GM21381 (cell line): ENCODE data around the gene PCAT6.
A peak's percentile ranks its signal among the peaks of the same experiment; 100 is the strongest.

Experiments
- ATAC-seq: cut with Tn5 transposase; IDR thresholded peaks from one replicate; pipeline ENCODE4 v1.9.1; 2021; ENCODE audit warnings: mild to moderate bottlenecking, moderate library complexity; ENCODE audit not compliant: unreplicated experiment

PCAT6 gene

DNA sequence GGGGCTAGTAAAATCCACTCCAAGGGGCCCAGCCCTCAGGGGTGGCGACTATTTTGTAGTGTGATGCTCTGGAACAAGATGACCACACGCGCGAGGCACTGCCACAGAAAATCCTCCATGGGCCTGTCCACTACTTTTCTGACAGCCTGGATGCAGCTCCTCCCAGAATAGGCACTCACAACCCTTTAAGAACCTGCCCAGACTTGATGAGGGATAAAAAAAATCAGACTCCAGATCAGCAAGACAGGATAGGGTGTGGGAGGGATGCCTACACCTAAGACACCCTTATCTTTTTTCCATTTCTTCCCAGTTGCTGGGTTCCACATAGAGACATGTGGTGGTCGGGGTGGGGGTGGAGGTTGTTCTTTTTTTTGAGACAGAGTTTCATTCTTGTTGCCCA, 33.5 kb downstream of the PCAT6 start:
- no peak for ATAC-seq

DNA sequence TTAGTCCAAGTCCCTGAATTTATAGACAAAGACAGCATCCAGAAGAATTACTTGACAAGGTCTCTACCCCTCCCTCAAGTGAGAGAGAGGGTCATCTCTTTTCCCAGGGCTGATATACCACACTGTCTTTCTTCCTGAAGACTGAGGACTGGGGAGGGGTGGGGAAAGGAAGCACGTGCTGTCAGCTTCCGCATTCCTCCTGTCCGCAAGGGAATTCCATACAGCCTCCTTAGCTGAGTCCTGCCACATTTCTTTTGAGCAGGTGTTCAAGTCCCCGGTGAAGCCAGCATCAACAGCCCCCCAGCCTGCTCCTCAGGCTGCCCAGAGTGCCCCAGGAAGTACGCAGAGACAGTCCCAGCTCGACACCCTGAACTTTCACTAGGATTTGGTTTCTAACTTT, 34.2 kb downstream of the PCAT6 start:
- no peak for ATAC-seq

DNA sequence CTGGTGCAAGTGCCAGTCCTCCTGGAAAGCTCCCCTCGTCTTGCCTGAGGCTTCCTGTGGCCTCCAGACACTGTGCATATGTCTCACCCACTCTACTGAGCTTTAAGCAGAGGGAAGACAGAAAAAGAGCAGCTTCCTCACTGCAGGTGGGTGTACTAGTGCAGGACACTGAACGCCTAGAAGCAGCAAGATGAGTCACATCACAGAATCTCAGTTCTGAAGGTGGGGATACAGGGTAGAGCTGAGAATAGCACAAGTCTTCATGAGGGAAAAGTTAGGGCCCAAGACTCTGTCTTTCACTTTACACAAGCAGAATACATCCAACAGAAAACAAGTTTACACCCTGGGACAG, 37.4 kb downstream of the PCAT6 start:
- no peak for ATAC-seq

DNA sequence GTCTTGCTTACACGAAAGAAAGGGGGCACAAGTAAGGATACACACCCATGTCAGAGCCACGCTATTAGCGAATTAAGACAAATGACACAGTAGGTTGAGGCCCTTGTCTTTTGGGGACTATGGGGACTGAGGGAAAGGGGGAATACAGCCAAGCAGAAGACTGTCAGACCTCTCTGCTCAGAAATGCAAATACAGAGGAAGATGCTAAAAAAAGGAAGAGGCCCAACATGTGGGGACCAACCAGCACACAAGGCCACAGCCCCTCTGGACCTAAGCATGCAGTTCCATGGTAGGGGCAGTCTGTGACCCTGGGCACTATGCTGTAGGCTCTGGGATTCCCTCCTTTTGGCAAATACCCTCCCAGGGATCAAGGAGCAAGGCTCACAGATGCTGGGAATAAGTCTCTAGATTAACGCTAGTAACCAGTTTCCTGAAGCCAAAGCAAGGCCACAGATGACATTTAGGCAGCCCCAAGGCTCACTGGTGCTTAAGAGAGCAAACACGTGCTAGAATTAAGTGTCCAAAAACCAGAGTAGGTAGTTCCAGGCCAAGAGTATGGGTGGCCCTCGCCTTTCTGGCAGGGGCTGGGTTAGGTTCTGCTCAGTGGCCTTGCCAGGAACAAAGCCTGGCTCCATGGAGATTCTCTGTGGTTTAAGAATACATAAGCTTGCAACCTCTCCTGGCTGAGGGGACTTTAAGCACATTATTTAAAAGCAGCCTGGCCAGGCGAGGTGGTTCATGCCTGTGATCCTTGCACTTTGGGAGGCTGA, 40.0 kb downstream of the PCAT6 start:
- no peak for ATAC-seq

DNA sequence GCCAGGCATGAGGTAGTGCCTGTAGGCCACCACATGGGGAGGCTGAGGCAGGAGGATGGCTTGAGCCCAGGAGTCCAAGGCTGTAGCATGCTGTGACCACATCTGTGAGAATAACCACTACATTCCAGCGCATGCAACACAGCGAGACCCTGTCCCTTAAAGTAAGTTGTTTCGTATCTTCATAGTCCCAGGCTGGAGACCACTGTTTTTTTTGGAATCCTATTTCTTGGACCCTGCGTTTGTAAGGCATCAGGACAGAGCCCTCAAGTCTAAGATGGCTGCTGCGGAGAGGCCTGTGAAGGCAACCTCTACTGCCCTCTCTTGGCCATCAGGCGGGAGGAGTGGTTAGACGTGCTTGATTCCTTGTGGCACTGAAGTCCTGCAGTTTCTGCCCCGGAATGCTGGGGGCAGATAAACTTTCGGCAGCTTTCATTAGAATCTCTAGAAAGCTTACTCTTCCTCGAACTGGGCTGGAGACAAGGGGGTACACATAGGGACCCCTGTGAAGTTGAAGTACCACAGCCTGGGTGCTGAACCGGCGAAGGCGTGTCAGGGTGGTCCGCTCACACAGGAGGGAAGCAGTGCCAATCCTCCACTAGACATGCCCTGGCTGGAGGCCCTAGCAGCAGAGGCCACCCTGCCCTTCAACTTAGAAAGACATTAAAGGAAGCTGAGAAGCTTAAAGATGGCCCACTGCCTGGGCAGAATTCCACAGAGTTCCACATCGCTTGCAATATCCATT, 41.6 kb downstream of the PCAT6 start:
- ATAC-seq: no peak

DNA sequence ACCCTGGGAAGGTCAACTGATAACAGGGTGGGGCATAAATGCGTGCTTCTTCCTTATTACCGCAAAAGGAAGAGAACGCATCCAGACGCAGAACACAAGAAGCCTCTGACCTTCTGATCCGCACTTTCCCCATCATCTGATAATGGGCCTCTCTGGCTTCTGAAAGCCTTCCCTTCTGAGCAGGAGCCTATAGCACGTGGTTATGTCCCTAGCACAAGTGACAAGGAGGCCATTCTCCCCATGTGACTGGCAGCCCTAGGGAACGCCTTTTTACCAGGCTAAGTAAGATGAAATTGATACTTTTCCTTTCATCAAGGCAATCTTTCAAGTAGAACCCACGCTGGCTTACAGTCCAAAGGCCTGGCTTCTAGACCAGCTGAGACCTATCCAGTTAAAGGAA, 44.0 kb downstream of the PCAT6 start:
- ATAC-seq: no peak

DNA sequence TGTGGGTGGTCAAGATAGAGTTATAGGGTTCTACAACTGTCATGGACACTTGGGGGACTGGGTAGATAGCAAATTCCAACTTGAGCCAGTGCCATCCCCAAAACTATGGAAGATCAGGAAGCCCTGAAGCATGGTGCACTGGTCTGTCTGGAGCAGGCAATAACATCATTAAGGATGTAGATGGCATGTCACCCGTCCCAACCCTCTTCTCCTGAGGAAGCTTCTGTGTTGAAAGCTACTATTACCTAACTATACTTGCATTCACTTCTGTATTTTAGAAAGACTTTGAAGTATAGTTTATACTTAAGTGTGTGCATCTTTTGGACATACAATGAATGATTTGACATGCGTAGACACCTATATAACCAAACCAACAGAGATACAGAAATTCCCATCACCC, 45.3 kb downstream of the PCAT6 start:
- ATAC-seq: no peak

DNA sequence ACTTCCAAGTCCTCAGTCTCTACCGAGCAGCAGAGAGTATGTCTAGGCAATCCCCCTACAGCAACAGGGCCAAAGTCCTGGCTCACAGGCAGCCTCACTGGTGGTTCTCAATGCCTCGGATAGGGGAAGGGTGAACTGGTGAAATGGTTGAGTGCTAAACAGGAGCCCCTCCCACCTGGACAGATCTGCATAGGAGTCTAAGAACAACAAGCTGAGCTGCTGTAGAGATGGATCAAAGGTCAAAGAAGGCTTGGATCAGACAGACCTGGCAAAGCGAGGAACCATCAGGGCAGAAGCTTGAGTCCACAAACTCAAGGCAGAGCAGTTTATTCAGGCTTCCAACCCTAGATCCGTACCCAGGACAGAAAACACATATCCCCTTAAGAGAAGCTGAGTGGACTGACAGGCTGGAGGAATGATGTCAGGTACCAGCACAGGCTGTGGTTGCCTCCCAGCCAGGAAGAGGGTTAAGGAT, 46.4 kb downstream of the PCAT6 start:
- ATAC-seq: no peak

DNA sequence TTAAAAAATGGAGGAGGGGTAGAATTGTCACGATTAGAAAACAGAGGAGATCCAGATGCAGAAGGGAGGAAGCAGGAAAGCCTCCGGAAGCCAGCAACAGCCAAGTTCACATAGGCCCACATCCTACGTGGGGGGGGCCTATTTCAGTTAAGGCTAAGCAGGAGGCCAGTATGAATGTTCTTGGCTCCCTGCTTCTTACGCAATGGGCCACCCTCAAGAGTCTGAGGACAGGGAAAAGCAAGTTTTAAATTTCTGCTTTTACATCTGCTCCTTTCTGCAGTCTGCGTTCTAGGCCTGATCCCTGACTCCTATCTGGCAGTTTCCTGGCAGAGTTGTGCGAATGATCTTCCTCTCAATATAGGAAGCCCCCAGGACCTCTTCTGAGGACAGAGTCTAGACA, 47.6 kb downstream of the PCAT6 start:
- ATAC-seq: no peak

DNA sequence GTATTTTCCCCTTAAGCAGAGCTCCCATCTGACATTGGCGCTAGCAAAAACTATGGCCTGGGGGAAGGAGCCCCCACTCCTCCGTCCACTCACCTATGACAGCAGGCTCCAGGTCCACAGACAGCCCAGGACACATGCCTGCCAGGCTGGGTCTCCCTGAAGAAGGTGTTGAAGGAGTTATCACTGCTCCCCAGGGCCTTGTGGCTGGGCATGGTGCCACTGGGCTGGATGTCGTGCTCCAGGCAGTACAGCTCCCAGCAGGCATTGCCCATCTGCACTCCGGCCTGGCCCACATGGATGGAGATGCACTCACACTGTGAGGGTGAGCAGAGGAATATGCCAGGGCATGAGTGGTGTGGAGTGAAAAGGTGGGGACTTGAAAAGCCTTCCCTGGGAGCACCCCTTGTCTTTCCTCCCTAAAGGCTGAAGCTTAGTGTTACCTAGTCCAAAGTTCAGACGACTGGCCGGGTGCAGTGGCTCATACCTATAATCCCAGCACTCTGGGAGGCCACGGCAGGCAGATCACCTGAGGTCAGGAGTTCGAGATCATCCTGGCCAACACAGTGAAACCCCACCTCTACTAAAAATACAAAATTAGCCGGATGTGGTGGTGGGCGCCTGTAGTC, 48.1 kb downstream of the PCAT6 start:
- no peak for ATAC-seq

DNA sequence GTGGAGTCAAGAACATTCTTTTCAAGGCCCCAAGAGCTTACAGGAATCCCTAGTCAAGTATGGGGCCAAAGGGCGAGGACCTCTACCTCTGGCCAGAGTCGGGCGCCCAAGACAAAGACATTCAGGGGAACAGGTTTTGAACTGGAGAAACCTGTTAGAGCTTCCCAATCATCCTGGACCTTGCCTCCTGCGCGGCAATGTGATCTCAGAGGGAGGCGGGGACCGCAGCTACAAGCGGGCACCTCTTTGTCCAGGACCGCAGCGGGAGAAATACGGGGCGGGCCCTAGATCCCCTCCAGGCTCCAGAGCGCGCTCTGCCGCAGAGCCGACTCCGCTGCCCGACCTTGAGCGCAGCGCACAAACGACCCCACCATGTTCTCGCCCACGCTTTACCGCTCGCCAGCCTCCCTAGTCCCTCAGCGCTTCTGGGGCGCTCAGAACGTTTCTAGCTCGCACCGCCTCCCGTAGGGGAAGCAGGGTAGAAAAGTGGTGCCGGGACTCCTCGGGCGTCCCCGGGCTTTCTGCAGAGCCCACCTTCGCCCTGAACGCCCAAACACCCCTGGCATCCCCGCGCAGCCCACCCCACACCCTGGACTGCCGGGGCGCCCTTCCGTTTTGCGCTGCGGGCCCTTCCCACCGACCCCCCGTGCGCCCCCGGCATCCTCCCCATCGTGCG, 50.1 kb downstream of the PCAT6 start:
- peak; percentile 24 for ATAC-seq
